Bone marrow (tissue), 2 donors: ENCODE results near the gene PTPRN2.

Experiments used
- DNase-seq, 2 donors: peaks; one replicate each; lab custom pipeline; 2025; lab: John Stamatoyannopoulos, UW

Gene PTPRN2

DNA sequence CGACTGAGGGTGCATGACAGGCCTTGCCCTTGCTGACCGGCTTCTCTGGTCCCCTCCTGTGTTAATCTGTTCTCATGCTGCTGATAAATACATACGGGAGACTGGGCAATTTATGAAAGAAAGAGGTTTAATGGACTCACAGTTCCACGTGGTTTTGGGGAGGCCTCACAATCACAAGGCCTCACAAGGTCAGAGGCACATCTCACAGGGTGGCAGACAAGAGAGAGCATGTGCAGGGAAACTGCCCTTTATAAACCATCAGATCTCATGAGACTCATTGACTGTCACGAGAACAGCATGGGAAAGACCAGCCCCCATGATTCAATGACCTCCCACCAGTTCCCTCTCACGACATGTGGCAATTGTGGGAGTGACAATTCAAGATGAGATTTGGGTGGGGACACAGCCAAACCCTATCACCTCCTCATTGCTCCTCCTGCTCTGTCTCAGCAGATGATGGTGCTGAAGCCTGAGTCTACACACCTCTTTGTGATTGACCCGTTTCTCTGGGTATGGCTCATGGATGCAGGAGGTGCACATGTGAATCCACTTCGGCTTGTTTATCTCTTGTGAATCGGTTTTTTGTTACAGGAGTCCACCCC lies 703.1 kb downstream of the PTPRN2 start:
- no peak for DNase-seq

DNA sequence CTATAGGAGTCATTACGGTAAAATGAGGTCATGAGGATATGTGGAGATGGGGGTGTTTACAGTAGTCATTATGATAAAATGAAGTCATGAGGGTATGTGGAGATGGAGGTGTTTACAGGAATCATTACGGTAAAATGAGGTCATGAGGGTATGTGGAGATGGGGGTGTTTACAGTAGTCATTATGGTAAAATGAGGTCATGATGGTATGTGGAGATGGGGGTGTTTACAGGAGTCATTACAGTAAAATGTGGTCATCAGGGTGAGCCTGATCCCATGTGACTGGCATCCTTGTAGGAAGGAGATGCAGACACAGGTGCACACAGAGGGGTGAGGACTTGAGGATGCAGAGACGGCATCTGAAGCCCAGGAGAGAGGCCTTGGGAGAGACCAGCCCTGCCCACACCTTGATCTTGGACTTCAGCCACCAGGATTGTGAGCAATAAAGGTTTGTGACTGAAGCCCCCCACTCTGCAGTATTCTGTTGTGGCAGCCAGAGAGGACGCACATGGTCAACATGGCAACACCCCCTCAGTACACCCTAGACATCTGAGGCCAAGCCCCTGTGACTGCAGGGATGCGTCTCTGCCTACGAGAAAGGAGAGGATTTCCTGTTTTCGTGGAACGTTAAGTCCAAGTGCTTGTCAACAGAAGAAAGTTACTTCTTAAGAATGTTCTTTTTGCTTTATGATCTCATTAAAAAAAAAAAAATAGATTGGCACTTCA lies 706.4 kb downstream of the PTPRN2 start:
- DNase-seq: no peak

DNA sequence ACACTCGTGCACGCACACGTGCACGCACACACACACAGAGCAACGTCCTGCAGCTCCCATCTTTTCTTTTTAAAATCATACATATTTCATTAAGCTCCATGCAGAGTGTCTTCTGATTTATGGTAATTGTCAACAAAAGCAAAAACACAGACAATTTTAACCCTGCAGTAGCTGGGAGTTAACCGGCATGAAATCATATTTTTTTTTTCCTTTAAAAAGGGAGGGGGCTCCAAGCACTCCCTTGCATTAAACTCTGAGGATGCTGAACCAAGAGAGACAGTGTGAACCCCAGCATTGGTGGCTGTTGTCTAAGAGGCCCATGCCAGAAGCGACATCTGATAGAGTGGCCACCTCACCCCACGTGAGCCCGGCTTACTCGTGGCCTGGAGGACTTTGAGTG lies 708.2 kb downstream of the PTPRN2 start:
- DNase-seq: no peak

DNA sequence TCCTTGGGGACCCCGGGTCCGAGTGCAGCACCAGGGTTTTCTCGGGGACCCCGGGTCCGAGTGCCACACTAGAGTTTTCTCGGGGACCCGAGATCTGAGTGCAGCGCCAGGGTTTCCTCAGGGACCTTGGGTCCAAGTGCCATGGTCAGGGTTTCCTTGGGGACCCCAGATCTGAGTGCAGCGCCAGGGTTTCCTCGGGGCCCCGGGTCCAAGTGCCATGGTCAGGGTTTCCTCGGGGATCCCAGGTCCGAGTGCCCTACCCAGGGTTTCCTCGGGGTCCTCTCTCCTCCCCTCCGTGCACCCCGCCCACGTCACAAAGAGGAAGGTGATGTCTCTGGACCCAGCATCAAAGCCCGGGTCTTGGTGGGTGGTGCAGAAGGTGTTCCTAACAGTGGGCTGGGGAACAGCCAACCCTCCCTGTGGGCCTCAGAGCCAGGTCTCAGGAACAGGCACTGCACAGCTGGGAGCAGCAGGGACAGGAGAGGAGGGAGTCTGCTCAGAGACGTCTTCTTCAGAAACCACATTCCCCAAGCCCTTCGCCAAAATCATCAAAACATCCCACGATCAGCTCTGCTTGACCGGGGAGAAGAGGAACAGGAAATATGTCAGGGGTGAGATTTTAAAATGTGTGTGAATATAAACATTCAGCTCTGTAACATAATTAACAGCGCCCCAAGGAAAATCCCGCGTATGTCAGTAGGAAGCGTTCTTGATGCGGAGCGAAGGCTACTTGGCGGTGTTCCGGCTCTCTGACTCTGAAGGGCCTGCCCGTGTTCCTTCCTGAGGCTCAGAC lies 710.1 kb downstream of the PTPRN2 start:
- DNase-seq: no peak

DNA sequence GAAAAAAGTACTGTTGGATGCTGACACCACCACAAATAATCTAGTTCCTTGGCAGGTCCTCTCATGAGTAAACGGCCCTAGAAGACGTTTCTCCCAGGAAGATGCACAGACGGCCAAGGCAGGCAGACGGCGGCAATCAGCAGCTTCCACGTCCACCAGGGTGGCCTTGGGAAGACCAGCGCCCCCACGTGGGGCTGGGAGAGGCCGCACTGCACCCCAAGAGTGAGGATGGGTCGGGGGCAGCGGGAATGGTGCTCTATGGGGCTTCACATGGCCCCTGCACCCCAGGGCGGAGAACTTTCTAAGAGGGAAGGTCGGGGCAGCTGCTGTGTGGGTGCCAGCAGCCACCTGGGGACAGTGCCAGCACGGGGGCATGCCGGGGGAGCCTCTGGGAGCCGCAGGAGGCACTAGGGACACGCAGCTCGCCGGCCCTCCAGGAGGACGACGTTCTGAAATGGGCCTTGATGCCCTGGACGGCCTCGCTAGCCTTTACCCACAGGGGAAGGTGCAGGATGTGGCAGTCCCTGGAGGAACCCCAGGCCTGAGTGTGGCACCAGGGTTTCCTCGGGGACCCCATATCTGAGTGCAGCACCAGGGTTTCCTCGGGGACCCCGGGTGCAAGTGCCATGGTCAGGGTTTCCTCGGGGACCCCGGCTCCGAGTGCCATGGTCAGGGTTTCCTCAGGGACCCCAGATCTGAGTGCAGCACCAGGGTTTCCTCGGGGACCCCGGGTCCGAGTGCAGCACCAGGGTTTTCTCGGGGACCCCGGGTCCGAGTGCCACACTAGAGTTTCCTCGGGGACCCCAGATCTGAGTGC lies 710.9 kb downstream of the PTPRN2 start:
- no peak for DNase-seq

DNA sequence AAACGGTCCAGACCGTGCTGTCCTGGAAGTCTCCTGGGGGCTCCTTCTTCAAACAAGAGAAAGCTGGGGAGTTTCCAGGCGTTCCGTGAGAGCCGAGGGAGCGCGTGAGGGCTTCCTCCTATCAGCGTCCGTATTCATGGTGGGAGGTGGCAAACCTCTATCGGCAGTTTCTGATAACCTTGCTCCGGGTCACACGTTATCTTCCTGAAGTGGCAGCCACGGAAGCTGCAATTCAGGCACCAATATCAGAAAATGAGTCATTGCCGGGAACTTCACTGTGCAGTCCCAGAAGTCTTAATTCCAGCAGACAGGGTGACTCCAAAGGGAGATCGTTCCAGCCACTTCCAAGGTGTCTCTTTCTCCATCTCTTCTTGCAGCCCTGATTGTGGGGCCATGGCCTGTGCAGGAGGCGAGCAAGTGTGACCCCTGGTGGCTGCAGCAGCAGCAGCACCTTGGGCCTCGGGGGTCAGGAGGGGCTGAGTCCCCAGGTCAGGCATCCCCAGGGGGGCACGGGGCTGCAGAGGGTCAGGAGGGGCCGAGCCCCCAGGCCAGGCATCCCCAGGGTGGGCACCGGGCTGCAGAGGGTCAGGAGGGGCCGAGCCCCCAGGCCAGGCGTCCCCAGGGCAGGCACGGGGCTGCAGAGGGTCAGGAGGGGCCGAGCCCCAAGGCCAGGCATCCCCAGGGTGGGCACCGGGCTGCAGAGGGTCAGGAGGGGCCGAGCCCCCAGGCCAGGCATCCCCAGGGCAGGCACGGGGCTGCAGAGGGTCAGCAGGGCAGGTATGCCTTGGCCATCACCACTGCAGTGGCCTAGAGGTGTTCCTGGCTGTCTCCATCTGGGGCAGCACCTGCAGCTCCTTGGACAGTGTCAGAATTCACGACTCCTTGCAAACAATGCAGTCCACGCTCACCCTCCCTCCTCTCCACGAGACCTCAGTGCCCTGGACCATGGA lies 712.1 kb downstream of the PTPRN2 start:
- peak in 1 of 2 donors; percentile 3 for DNase-seq

DNA sequence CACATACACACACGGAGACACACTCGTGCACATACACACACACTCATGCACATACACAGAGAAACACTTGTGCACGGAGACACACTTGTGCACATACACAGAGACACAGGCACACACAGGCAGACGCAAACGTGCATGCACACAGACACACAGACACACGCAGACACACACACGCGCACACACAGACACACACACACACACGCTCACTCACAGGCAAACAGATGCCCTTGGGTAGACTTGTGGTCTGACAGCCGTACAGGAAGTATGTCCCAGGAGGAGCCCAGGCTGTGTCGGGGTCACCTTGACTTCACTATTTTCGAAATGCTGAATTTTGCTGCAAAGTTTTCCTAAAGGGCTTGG lies 712.8 kb downstream of the PTPRN2 start:
- no peak for DNase-seq

DNA sequence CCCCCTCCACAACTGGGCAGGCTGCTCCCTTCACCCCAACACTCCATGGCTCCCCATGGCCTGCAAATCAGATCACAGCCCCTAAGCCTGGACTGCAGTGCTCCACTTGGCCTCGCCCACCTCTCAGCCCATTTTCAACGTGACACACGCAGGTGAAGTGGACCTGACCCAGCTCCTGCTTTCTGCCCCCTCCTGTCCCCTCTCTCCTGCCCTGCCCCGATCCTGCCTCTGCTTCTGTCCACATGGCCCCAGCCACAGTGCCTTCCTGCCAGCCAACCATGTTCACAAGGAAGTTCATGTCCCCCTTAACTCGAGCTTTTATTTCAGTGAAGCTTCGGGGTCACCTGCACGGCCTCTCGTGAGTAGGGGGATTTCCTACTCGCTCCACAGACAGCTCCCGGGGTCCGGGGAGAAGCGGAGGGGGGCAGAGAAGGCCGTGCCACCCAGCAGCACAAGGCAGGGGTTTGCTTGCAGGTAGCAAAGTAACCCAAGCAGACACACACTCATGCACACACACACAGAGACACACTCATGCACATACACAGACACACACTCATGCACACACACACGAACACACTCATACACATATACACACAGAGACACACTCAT lies 713.3 kb downstream of the PTPRN2 start:
- DNase-seq: no peak

DNA sequence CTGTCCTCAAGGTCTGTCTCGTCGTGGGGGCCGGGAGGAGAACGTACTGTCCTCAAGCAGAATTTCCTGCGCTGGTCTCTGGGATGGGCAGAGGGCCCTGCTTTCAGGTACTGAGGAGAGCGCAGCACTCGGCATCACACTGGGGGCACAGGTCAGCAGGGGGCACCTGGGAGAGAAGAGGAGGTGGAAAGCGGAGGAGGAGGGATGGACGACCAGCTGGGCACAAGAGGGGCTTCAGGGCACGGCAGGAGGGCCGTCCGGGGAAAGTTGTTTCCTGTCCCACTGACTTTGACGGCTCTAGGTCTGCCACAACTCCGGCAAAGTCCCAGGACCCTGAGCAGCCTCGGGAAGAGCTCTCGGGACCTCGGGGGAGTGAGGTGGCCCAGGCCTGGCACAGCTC lies 714.0 kb downstream of the PTPRN2 start:
- no peak for DNase-seq

DNA sequence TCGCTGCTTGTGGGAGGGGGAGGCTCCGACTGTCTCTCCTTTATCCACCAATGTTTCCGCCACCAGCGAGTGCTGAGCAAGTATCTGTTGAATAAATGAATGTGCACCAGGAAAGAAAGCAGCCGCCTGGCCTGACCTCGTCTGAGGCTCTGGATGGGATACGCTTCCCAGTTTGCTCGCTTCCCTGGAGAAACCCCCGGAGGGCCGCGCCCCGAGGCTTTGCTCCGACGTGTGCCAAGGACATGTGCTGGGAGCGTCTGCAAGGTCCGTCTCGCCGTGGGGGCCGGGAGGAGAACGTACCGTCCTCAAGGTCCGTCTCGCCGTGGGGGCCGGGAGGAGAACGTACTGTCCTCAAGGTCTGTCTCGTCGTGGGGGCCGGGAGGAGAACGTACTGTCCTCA lies 714.4 kb downstream of the PTPRN2 start:
- DNase-seq: no peak

DNA sequence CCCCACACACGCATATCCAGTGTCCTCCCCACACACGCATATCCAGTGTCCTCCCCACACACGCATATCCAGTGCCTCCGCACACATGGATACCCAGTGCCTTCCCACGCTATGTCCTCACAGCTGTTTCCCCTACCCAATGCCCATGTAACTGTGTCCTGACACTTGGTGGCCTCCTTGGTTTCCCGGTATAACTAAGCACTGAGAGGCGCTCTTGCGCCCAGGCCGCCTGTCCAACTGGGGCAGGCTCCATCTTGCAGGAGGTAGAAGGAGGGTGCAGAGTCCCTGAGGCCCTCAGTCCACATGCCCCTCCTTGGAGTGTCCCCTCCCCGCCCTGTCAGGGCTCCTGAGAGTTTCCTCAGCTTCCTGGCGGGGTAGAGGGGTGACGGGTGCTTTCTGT lies 715.2 kb downstream of the PTPRN2 start:
- DNase-seq: no peak

DNA sequence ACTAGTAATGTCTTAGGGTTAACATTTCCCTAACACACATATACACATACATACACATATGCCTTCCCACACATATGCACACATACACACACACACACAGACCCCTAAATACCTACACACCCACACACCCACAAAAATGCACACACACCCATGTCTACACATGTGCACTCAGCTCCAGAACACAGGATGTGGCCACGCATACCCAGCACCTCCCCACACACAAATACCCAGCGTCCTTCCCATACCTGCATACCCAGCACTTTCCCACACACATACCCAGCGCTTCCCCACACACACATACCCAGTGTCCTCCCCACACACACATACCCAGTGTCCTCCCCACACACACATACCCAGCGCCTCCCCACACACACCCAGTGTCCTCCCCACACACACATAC lies 715.9 kb downstream of the PTPRN2 start:
- no peak for DNase-seq

DNA sequence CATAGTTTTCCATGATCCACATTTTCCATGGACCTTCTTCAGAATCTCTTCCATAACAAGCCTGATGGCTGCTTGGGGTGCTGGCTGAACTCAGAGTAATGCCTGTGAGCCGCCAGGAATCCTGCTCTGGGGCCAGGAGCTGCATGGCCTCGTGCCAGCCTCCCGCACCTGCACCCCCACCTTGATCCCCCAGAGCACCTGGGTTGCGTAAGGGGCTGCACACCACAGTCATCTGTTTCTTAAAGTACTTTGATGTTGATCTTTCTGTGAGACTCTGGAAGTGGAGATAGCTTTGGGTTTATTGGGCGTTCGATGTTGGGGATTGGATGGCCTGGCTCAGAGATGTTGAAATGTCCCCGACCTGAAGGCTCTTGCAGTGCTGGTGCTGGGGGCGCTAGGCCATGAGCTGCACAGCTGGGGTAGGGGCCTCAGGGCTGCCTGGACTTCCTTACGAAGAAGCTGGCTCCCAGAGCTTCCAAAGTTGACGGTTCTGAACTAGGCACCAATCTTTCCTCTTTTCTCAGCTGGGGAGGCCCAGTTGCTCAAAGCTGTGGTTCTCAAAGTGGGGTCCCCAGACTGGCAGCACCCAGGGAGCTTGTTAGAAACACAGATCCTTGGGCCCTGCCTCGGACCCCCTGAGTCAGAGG lies 716.9 kb downstream of the PTPRN2 start:
- no peak for DNase-seq

DNA sequence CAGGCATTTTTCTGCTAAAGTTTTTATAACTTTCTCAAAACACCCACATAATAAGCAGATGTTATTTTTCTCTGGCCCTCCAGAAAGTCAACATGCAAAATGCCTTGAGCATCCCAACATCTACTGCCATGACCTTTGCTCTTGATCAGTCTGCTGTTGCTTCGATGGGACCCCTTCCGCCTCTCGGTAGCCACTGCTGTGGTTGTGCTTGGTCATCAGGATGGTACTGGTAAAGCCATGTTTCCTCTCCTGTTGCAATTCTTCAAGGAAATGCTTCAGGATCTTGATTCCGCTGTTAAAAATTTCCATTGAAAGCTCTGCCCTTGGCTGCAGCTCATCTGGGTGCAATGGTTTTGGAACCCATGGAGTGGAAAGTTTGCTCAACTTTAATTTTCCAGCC lies 717.8 kb downstream of the PTPRN2 start:
- DNase-seq: no peak

DNA sequence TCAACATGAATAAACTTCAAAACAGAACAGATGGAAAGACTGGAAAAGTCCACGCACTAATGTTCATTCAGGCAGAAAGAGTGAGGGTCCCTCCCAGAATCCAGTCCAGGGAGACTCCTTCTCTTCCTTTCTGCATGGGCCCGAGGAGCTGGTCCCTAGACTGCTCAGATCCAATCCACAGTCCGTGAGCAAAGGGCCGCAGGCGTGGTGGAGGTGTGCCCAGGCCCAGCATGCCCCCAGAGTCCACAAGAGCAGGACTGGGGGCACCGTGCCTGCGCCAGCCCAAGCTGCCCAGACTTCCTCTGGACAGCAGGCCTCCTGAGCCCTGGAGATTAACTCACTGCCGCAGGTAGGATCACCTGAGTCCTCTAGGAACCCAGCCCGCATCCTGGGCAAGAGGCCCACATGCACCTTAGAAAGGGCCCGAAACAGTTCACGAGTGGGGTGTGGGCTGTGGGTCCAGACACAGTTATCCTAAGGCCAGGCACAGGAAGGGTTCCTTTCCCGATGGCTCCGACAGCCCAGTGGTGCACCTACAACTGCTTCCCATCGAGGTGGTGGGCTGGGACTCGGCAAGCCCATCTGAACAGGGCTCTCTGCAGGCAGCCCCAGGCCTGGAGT lies 719.8 kb downstream of the PTPRN2 start:
- no peak for DNase-seq

DNA sequence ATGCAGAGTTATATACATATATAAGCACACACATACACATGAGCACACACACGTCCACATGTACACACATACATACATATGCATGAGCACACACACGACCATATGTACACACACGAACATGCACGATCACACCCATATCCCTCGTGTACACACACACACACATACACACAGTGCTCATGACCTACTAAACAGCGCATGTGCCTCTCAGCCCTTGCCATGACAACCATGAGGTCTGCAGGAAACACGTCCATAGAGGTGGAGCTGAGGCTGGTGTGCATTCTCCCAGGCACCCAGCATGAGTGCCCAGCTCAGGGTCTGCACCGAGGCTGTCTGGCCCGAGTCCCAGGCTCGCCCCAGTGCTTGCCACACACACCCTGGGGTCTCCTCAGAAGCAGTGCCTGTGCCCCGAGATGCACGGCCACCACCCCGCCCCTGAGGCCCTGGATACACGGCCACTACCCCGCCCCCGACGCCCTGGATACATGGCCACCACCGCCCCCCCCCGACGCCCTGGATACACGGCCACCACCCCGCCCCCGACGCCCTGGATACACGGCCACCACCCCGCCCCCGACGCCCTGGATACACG lies 721.2 kb downstream of the PTPRN2 start:
- no peak for DNase-seq

DNA sequence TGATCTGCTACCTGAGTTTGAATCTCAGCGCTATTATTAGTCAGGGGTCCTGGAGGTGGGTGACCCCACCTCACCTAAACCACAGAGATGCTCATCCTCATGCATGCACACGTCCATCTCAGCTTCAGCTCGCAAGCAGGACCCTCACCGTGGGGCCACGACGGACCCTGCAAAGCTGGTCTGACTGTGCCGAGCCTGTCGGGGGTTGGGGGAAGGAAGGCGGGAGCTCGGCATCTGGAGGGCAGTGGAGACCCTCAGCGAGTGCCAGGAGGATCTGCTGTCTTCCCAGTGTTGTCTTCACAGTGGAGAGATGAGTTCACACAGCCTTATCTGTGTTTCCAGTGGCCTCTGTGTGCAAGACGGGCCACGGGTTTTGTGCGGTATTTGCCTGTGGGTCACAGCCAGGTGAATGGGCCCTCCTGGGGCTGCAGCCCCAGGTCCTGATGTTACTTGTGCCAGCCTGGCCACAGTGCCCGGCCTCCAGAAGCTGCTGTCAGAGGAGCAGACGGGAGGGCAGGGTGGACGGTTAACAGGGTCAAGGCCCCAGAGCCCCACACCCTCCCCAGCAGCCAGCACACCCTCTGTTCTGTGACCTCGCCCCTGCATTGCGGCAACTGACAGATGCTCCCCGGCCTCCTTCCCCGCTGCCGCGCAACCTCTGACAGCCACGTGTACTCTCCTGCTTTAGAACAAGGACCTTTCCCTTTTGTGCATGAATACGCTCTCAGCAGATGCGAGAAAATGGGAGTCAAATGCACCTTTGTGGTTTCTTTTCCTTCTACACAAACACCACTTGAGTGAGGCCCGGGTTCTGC lies 722.1 kb downstream of the PTPRN2 start:
- DNase-seq: no peak

DNA sequence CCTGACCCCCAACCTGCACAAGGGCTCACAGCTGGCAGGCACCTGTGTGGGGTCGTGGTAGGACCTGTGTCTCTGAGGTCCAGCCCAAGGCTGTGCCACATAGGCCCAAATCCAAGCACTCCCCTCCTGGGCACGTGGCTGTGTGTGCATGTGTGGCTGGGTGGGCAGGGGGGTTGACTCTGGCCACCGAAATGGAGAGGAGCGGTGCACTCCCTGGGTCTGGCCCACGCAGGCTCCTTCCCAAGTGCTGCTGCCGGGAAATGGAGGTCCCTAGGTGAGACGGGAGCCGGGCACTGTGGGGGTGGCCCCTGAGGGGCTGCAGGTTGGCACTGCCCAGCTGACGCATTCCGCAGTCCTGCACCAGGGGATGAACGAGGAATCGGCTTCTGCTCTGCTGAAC lies 722.7 kb downstream of the PTPRN2 start:
- DNase-seq: no peak
